ENCODE data around the gene PIGZ.

DNA sequence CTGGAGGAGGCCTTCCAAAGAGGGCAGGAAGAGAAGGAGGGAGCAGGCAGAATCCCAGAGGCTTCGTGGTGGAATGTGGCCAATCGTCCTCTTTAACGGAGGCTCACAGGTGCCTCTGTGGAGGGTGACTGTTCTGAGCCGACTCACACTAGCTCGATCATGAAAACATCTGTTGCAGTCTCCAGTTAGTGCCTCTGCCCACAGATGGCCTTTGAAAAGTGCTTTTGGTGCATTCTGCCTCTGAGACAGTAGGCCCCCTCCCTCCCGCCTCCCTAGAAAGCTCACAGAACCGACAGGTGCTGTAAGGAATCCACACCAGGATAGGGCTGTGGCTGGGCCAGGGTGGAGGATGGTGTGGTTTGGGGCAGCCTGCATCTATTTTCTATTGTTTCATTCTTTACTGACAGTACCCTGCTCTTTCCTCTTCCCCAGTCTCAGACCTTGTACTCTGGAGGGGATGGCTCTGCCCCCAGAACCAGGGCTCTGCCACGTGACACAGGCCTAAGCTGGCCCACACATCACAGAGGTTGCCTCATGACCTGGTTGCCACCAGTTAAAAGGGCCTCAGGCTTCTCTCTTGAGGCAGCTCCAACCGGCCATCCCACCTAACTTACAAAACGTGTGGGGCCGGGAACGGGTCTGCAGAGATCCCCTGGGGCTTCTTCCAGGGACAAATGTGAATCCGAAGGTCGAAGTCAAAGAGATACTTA lies 27.2 kb upstream of the PIGZ start:
- TF ChIP-seq, protein P1, sequence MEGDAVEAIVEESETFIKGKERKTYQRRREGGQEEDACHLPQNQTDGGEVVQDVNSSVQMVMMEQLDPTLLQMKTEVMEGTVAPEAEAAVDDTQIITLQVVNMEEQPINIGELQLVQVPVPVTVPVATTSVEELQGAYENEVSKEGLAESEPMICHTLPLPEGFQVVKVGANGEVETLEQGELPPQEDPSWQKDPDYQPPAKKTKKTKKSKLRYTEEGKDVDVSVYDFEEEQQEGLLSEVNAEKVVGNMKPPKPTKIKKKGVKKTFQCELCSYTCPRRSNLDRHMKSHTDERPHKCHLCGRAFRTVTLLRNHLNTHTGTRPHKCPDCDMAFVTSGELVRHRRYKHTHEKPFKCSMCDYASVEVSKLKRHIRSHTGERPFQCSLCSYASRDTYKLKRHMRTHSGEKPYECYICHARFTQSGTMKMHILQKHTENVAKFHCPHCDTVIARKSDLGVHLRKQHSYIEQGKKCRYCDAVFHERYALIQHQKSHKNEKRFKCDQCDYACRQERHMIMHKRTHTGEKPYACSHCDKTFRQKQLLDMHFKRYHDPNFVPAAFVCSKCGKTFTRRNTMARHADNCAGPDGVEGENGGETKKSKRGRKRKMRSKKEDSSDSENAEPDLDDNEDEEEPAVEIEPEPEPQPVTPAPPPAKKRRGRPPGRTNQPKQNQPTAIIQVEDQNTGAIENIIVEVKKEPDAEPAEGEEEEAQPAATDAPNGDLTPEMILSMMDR (IDR thresholded peaks at IDR 0.05), result no peak
- TF ChIP-seq POLR2AphosphoS5 (IDR thresholded peaks at IDR 0.05) (no peak), POLR2A (IDR thresholded peaks at IDR 0.05) (no peak)
